ENCODE measurements around the gene NRG3.

- no peak for TF ChIP-seq CTCF (IDR thresholded peaks at IDR 0.05)
- no peak for TF ChIP-seq EZH2 (IDR thresholded peaks at IDR 0.05; ENCODE audit: borderline replicate concordance, insufficient read depth, low read depth, low read length, poor library complexity, severe bottlenecking)
Measured at GRCh38 chr10:82742478-82742877, 867.5 kb downstream of the NRG3 start.
